ENCODE data around the gene KLHL21. TPM values are rescaled to one million over a fixed set of nuclear protein-coding genes. Genes with fewer than 3 reads are reported as not detected.

KLHL21 gene
- total RNA-seq, 1 experiment from 2014 or later = 27.5 TPM

- H3K27ac ChIP-seq (ENCODE audit: low read depth, low read length) = no peak overlapping the region
- no peak overlapping the region for H3K4me2 ChIP-seq (ENCODE audit: low read length)
- no peak for DNase-seq (ENCODE audit: low read depth, low spot score)
- no peaks in the 10 kb centered on the region for H3K9me2 ChIP-seq (ENCODE audit: insufficient read depth)
- no peaks in the 10 kb centered on the region for H3K9me3 ChIP-seq (ENCODE audit: control insufficient read depth in 1 of 2, insufficient read depth in 1 of 2, low read depth in 1 of 2, low read length in 2 of 2)
- peaks cover 56% of the 10 kb centered on the region for H3K79me2 ChIP-seq (ENCODE audit: insufficient read depth, low read length)
- ChIA-PET CTCF (no interaction called here), RAD21 (ENCODE audit: low non-redundant PET in 1 of 2, low total read pairs in 2 of 2, uncharacterized antibody in 2 of 2, unreplicated experiment in 2 of 2) (no interaction called here), POLR2A (no interaction called here)
- TF ChIP-seq POLR2A (IDR thresholded peaks at IDR 0.05; ENCODE audit: borderline replicate concordance, extremely low read depth, insufficient read depth, insufficient read length) (no peak), EZH2phosphoT487 (IDR thresholded peaks at IDR 0.05; ENCODE audit: borderline replicate concordance) (no peak), ELF1 (IDR thresholded peaks at IDR 0.05; ENCODE audit: borderline replicate concordance, low read depth) (no peak), EZH2 (IDR thresholded peaks at IDR 0.05) (no peak), ZBTB33 (IDR thresholded peaks at IDR 0.05; ENCODE audit: extremely low read depth, insufficient replicate concordance, low read length) (no peak), TCF7L2 (IDR thresholded peaks at IDR 0.05; ENCODE audit: borderline replicate concordance, extremely low read depth, insufficient read depth, insufficient read length) (no peak), POLR2AphosphoS5 (IDR thresholded peaks at IDR 0.05; ENCODE audit: low read depth, low read length) (no peak), FOSL1 (IDR thresholded peaks at IDR 0.05; ENCODE audit: low read depth) (no peak), JUND (IDR thresholded peaks at IDR 0.05) (no peak), YY1 (IDR thresholded peaks at IDR 0.05; ENCODE audit: extremely low read depth, insufficient replicate concordance, low read depth, low read length) (no peak), SP1 (IDR thresholded peaks at IDR 0.05; ENCODE audit: low read depth) (no peak), SIN3A (IDR thresholded peaks at IDR 0.05; ENCODE audit: low read depth) (no peak), REST (IDR thresholded peaks at IDR 0.05; ENCODE audit: low read depth) (no peak), SRF (IDR thresholded peaks at IDR 0.05; ENCODE audit: low read depth) (no peak), MAX (IDR thresholded peaks at IDR 0.05) (no peak), ZFX (IDR thresholded peaks at IDR 0.05) (no peak), RAD21 (IDR thresholded peaks at IDR 0.05; ENCODE audit: low read depth) (no peak), CEBPB (IDR thresholded peaks at IDR 0.05; ENCODE audit: low read depth) (no peak)
- TF ChIP-seq, protein P1, sequence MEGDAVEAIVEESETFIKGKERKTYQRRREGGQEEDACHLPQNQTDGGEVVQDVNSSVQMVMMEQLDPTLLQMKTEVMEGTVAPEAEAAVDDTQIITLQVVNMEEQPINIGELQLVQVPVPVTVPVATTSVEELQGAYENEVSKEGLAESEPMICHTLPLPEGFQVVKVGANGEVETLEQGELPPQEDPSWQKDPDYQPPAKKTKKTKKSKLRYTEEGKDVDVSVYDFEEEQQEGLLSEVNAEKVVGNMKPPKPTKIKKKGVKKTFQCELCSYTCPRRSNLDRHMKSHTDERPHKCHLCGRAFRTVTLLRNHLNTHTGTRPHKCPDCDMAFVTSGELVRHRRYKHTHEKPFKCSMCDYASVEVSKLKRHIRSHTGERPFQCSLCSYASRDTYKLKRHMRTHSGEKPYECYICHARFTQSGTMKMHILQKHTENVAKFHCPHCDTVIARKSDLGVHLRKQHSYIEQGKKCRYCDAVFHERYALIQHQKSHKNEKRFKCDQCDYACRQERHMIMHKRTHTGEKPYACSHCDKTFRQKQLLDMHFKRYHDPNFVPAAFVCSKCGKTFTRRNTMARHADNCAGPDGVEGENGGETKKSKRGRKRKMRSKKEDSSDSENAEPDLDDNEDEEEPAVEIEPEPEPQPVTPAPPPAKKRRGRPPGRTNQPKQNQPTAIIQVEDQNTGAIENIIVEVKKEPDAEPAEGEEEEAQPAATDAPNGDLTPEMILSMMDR (IDR thresholded peaks at IDR 0.05 in 2 of 3, conservative IDR thresholded peaks at IDR 0.05 in 1 of 3; ENCODE audit: borderline replicate concordance in 1 of 3, insufficient read depth in 1 of 3, low read depth in 2 of 3, low read length in 2 of 3) = no peak
- peaks cover 25 to 74% of the 10 kb centered on the region in 2 experiments for H3K36me3 ChIP-seq (ENCODE audit: control insufficient read depth in 1 of 2, insufficient read depth in 2 of 2, low read length in 2 of 2)
- H4K20me1 ChIP-seq (ENCODE audit: insufficient read depth) = peaks cover 8% of the 10 kb centered on the region; the same call in 1 of the 2 replicates
- no peak overlapping the region for H3K9ac ChIP-seq (ENCODE audit: low read length)
- no peaks in the 10 kb centered on the region for H3K27me3 ChIP-seq (ENCODE audit: insufficient read depth, low read length)
- no TSS peak for BruUV-seq (replicated peaks)
- no peak overlapping the region for H2AFZ ChIP-seq (ENCODE audit: low read depth, low read length, poor library complexity, severe bottlenecking)
- intact Hi-C loops (cut with micrococcal nuclease) = no loop called here
- H3K4me1 ChIP-seq (ENCODE audit: control insufficient read depth in 1 of 2, insufficient read depth in 2 of 2, low read length in 2 of 2) = no peaks in the 10 kb centered on the region
- ATAC-seq = no peak
- no peak overlapping the region for H3K4me3 ChIP-seq (replicated peaks in 1 of 2; ENCODE audit: low read depth in 1 of 2, low read length in 2 of 2)
Observed at GRCh38 chr1:6592865-6593593, 9.6 kb downstream of the KLHL21 start.
